ENCODE measurements around the gene ENTREP1. TPM values are rescaled to one million over a fixed set of nuclear protein-coding genes. Genes with fewer than 3 reads are reported as not detected.

The ENTREP1 gene
- total RNA-seq, 1 experiment from 2014 or later = 21.3 TPM

DNA sequence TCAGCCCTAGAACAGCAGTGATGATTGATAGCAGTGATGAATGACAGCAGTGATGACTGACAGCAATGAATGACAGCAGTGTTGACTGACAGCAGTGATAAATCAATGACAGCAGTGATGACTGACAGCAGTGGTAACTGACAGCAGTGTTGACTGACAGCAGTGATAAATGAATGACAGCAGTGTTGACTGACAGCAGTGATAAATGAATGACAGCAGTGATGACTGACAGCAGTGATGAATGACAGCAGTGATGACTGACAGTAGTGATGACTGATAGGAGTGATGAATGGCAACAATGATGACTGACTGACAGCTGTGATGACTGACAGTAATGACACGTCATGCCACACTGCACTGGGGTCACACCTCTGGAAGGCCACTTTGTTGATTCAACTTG lies 106.8 kb downstream of the ENTREP1 start:
- Histone ChIP-seq H3K79me2 (ENCODE audit: insufficient read depth, low read length) (no peaks in the 10 kb centered on the region), H2BK12ac (ENCODE audit: insufficient read length, low read depth, low read length) (no peak overlapping the region), H4K20me1 (ENCODE audit: control insufficient read depth, insufficient read depth, insufficient read length) (no peaks in the 10 kb centered on the region), H3K27ac (ENCODE audit: insufficient read length, low read depth, low read length) (no peak overlapping the region), H3K9ac (ENCODE audit: extremely low read depth, insufficient read length, low read length) (no peak overlapping the region), H3K4me2 (ENCODE audit: insufficient read depth, insufficient read length, low read length) (no peak overlapping the region), H3T11ph (ENCODE audit: low read length) (no peak overlapping the region), H4K5ac (ENCODE audit: insufficient read length, low read depth, low read length) (no peak overlapping the region), H3K9me3 (ENCODE audit: control insufficient read depth, low read depth, low read length) (no peaks in the 10 kb centered on the region), H3K14ac (ENCODE audit: insufficient read depth, low read length) (no peak overlapping the region), H2BK5ac (ENCODE audit: insufficient read length, low read length) (no peak overlapping the region), H3K27me3 (ENCODE audit: insufficient read depth, low read length) (no peaks in the 10 kb centered on the region), H4K8ac (replicated peaks; ENCODE audit: insufficient read length, low read depth, low read length) (no peak overlapping the region), H2AK5ac (ENCODE audit: insufficient read length, low read length) (no peak overlapping the region), H3K79me1 (ENCODE audit: insufficient read depth, low read depth, low read length, poor library complexity, severe bottlenecking) (no peaks in the 10 kb centered on the region), H3K23me2 (ENCODE audit: insufficient read length, low read depth, low read length, poor library complexity, severe bottlenecking) (no peaks in the 10 kb centered on the region), H3K4me1 (ENCODE audit: insufficient read depth, low read length) (no peaks in the 10 kb centered on the region), H4K91ac (ENCODE audit: insufficient read length, low read depth, low read length) (no peak overlapping the region), H2BK20ac (ENCODE audit: low read depth, low read length, poor library complexity, severe bottlenecking) (no peak overlapping the region), H2BK15ac (ENCODE audit: low read depth, low read length) (no peak overlapping the region), H3K56ac (ENCODE audit: insufficient read length, low read depth, low read length) (no peak overlapping the region), H3K18ac (ENCODE audit: insufficient read length, low read depth, low read length) (no peak overlapping the region), H3K4ac (ENCODE audit: low read depth, low read length) (no peak overlapping the region), H2AFZ (ENCODE audit: low read length) (no peak overlapping the region), H3K23ac (ENCODE audit: insufficient read length, low read depth, low read length) (no peak overlapping the region), H2BK120ac (ENCODE audit: low read depth, low read length, poor library complexity, severe bottlenecking) (no peak overlapping the region)
- Mint-ChIP-seq H3K9me3 (no peaks in the 10 kb centered on the region; a peak in 2 of 5 replicates), H3K27ac (no peak overlapping the region), H3K36me3 (ENCODE audit: insufficient read depth in 1 of 3, low read depth in 3 of 3) (peaks cover 0 to 3% (median 0%) of the 10 kb centered on the region in 3 experiments; a peak in 2 of 7 replicates), H3K4me3 (no peak overlapping the region), H3K27me3 (ENCODE audit: low read depth) (no peaks in the 10 kb centered on the region), H3K4me1 (peaks cover 0 to 9% of the 10 kb centered on the region in 2 experiments; a peak in 1 of 4 replicates)
- TF ChIP-seq, protein P1, sequence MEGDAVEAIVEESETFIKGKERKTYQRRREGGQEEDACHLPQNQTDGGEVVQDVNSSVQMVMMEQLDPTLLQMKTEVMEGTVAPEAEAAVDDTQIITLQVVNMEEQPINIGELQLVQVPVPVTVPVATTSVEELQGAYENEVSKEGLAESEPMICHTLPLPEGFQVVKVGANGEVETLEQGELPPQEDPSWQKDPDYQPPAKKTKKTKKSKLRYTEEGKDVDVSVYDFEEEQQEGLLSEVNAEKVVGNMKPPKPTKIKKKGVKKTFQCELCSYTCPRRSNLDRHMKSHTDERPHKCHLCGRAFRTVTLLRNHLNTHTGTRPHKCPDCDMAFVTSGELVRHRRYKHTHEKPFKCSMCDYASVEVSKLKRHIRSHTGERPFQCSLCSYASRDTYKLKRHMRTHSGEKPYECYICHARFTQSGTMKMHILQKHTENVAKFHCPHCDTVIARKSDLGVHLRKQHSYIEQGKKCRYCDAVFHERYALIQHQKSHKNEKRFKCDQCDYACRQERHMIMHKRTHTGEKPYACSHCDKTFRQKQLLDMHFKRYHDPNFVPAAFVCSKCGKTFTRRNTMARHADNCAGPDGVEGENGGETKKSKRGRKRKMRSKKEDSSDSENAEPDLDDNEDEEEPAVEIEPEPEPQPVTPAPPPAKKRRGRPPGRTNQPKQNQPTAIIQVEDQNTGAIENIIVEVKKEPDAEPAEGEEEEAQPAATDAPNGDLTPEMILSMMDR (conservative IDR thresholded peaks at IDR 0.05) = no peak
- no CpG with 5 or more reads among the region's 1 CpG for WGBS (ENCODE audit: extremely low coverage, insufficient read length, low lambda C conversion rate)
- DNase-seq = no peak
